T-helper 1 cell (primary cell): Measurements from ENCODE around the gene C11orf21.

Experiments
- DNase-seq, 5 donors: peaks; one replicate each; pipeline ENCODE4 v3.0.0-alpha.2; 2012 to 2020

The C11orf21 gene

GRCh38 chr11:2307501-2308331 lies 6.0 kb upstream of the C11orf21 start:
- DNase-seq = no peak

GRCh38 chr11:2306877-2307500 lies 5.3 kb upstream of the C11orf21 start:
- DNase-seq = no peak

GRCh38 chr11:2306452-2306823 lies 4.7 kb upstream of the C11orf21 start:
- no peak for DNase-seq

GRCh38 chr11:2305788-2306451 lies 4.2 kb upstream of the C11orf21 start:
- peak in 1 of 5 donors; percentile 63 for DNase-seq

- peak; percentile 65 to 80 (median 74) for DNase-seq
Measured at GRCh38 chr11:2305140-2305778, 3.5 kb upstream of the C11orf21 start.

- DNase-seq = no peak
Measured at GRCh38 chr11:2304506-2305139, 2.9 kb upstream of the C11orf21 start.

GRCh38 chr11:2303627-2304505 lies 2.1 kb upstream of the C11orf21 start:
- DNase-seq = no peak

GRCh38 chr11:2302896-2303626 lies 1.3 kb upstream of the C11orf21 start:
- peak in 1 of 5 donors; percentile 23 for DNase-seq

- peak in 1 of 5 donors; percentile 29 for DNase-seq
Measured at GRCh38 chr11:2302306-2302895, 683 bp upstream of the C11orf21 start.

GRCh38 chr11:2300936-2301630 lies 635 bp downstream of the C11orf21 start:
- no peak for DNase-seq

- DNase-seq = no peak
Measured at GRCh38 chr11:2300290-2300935, 1.3 kb downstream of the C11orf21 start.

- no peak for DNase-seq
Measured at GRCh38 chr11:2299773-2300172, 1.9 kb downstream of the C11orf21 start.

GRCh38 chr11:2298795-2299761 lies 2.6 kb downstream of the C11orf21 start:
- no peak for DNase-seq

GRCh38 chr11:2298131-2298794 lies 3.5 kb downstream of the C11orf21 start:
- DNase-seq = no peak

GRCh38 chr11:2297623-2298030 lies 4.1 kb downstream of the C11orf21 start:
- no peak for DNase-seq

- DNase-seq = no peak
Measured at GRCh38 chr11:2296913-2297622, 4.7 kb downstream of the C11orf21 start.
